A172 (cell line): Measurements from ENCODE around the gene PITPNC1. TPM values are rescaled to one million over a fixed set of nuclear protein-coding genes. Genes with fewer than 3 reads are reported as not detected.

Experiments
- DNase-seq: peaks from one replicate; pipeline ENCODE4 v3.0.0-alpha.2; 2015; ENCODE audit warnings: low spot score
- total RNA-seq: library from RNA; depleted of rRNA; stranded (reverse); fragments of >200 nt; shearing (Covaris generic); gene quantifications from 2 replicates; pipeline ENCODE4 v1.2.3, GENCODE V29; 2014

The PITPNC1 gene
- total RNA-seq, 1 experiment from 2014 or later, result 2.7 TPM

DNA sequence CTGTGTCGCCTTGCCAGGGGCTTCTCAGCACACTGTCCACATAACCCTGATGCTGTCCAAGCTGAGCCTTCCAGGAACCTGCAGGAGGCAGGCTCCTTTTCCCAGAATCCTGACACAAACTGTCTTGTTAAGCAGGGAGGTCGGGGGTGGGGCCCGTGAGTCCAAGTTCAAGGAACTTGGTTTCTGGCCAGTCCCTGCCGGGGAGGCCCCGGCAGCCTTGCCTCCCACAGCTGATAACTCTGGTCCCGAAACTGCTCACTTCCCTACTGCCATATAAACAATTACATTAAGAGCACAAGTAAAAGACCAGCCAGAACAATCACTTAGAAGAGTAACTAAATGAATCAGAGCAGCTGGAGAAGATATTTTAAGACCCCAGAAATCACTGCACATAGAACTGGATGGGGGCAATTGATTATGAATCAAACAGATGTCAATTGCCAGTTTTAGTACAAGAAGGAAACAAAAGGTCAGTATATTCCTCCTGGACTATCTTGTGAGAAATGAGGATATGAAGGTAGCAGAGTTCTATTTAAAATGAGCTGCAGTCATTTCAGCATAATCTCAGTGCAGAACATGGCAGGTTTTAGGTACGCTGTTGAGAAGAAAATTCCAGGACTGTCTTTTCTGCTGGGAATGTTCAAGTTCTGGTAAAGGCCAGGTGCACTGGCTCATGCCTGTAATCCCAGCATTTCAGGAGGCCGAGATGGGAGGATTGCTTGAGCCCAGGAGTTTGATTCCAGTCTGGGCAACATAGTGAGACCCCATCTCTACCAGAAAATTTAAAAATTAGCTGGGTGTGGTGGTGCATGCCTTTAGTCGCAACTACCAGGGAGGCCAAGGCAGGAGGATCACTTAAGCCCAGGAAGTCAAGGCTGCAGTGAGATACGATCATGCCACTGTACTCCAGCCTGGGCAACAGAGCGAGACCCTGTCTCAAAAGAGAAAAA is 169.8 kb downstream of the PITPNC1 start:
- peak; percentile 6 for DNase-seq

DNA sequence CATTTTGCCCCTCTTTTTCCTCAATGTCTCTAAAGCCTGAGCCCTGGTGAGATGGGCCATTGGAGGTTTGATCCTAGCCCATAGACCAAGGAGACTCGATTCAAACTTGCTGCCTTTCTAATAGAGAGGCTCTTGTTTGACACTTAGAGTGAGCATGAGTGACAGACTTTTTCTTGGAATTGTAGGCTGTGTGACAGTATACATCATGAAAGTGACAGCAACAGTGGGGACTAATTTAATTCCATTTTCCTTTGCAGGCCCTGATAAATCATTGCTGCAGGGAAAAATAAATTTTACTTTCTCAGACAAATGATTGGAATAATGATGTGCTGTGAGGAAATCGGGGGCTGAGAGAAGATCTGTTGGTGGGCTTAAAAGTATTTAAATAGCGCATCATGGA is 171.6 kb downstream of the PITPNC1 start:
- no peak for DNase-seq

DNA sequence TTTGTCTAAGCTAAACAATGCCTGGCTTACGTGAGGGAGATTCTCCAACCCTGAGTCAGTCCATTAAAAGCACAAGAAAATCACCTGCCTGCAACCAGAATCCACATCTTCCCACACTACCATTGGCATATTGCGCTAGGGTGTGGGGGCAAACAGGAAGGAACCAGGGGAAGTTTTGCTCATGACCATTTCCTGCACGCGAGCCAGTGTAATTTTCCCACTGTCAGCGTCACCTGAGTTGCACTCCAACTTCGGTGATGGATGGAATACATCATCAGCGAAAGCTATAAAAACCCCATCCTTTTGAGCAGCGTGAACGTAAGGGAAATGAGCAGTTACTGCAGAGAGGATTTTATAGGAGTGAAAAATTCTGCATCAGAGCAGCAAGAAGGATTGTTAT is 172.7 kb downstream of the PITPNC1 start:
- no peak for DNase-seq

DNA sequence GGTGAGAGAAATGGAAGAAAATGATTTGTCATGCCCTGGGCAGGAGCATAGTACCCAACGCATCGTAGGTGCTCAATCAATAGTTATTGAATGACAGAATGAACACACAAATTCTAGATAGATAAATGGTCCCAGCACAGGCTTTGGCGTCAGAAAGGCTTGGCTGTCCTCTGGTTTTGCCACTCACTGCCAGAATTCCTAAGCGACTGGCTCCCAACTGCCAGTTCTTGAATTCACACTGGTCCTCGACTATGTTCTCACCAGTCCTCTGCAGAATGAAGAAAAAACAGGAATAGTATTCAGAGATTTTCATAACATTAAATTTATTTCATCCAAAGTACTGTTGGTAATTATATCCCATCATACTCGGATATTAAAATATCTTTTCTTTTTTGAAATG is 177.6 kb downstream of the PITPNC1 start:
- DNase-seq, result no peak

DNA sequence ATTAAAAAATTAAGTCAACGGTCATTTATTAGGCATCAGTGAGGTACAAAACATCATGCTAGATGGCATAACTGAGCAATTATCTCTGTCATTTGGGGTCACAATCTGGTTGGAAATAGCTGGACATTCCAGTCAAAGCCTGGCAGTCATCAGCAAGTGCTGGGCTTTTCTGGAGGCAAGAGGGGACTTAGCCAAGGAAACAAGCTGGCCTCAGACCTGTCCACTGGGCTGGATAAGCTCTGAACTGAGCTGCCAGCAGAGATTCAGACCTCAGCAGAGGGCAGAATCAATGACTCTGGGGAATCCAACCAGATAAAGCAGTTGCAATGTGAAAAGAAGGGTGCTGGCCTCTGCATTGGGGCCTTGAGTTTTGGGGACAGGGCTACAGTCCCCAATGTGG is 178.8 kb downstream of the PITPNC1 start:
- no peak for DNase-seq

DNA sequence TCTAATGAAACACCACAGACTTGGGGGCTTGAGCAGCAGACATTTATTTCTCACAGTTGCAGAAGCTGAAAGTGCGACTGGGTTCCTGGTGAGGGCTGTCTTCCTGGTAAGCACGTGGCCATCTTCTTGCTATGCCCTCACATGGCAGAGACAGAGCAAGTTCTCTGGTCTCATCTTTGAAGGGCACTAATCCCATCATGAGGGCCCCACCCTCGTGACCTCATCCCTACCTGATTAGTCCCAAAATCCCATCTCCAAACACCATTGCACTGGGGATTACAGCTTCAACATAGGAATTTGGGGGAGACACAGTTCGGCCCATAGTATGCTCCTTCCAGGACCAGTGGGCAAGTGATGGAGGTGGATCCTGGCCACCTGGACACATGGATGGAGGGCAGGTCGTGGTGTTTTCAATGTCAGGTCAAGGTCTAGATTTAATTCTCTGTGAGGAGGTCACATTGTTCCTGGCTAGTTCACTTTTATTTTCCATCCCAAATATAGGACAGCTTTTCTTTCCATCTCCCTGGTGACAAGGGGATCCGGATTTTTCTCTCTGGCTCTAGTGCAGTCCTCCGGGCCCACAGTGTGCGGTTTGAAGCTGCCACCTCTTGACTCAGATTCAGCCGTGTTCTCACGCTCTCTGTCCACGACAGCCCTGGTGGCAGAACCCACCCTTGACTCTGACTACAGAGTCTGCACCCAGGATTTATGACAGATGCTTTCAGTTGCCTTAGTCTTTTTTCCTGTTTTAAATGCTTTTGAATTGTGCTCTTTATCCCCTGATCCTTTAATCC is 180.2 kb downstream of the PITPNC1 start:
- no peak for DNase-seq

DNA sequence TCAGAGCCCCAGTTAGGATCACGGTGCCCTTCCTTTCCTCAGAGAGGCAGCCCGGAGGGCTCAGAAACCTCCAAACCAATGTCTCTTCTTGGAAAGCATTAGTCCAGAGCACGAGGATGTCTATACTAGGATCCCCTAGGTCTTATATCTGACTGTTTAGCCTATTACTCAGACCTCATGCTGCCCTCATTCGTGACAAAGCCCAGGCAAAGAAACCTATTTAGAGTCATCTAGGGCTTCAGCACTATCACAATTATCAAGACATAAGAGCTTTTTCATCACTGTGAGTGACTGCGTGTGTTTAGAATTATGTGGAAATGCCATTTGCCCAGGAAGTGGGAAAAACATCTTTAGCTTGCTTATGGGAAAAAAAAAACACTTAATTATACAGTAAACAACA is 180.8 kb downstream of the PITPNC1 start:
- DNase-seq, result no peak

DNA sequence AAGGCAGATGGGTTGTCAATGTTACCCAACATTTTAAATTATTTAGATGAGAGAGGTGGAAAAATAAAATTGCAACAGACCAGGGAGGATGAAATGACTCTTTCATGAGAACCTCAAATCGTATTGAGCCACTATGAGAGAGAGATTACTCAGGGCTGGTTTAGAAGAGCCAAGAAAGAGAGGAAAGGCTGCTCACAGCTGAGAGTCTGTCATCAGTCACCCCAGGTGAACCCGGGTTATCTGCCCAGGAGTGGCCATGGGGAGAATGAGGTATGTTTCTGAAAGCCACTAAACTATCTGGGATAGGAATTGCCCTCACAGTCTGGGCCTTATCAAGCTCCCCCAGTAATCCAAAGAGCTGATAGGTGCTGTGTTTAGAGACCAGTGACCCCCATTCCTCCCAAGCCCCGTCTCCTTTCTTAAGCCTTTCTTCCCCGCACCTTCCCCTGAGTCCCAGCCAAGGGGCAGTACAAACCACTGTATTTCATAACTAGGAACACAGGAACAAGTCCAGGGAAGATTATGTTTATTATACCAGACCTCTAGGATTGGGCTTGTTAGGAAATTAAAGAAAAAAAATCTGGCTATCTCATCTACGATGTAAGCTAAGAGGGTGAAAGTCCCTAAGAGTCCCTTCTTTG is 181.8 kb downstream of the PITPNC1 start:
- DNase-seq, result no peak

DNA sequence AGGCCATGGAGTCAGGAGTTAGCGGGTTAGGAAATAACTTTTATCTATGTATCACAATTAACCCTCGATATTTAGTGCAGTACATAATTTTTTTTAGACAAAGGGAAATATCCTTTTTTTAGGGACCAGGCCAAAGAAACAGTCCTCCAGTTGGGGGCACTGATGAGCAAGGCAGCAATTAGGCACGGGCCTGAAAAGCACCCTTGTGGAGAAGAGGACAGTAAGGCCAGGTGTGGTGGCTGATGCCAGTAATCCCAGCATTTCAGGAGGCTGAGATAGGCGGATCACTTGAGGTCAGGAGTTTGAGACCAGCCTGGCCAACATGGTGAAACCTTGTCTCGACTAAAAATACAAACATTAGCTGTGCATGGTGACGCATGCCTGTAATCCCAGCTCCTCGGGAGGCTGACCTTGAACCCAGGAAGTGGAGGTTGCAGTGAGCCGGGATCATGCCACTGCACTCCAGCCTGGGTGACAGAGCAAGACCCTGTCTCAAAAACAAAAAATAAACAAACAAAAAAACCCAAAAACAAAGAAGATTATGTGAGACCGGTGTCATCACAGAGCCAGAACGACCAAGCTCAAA is 182.4 kb downstream of the PITPNC1 start:
- no peak for DNase-seq

DNA sequence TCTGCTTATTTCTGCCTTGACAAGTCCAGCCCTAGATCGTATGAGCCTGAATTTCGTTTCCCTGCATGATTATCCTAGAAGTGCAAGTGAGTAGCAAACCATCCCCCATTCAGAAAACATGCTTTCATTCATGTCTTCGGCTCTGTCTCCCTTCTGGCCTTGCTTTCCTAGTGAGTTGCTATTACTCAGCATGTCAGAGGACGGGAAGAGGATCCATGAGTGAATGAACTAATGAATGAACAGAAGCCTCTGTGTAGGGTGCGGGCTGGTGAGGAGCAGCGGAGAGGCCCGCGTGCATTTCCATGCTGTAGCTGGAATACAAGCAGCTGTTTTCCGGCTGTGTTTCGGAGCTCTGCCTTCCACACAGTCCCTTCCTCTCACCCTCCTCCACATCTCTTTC is 184.9 kb downstream of the PITPNC1 start:
- no peak for DNase-seq

DNA sequence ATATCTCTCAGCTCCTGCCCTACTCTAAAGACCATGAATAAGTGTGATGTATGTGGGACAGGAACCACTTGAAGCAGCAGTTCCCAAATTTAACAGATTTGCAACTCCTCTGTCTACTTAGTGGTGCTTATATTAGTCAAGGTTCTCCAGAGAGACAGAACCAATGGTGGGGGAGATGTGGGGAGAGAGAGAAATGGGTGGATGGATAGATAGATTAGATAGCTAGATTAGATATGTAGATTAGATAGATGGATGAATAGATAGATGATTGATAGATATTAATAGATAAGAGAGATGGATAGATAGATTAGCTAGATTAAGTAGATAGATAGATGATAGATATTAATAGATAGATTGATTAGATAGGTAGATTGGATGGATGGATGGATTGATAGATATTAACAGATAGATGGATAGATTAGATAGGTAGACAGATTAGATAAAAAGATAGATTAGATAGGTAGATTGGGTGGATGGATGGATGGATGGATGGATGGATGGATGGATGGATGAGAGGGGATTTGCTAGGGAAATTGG is 186.7 kb downstream of the PITPNC1 start:
- no peak for DNase-seq

DNA sequence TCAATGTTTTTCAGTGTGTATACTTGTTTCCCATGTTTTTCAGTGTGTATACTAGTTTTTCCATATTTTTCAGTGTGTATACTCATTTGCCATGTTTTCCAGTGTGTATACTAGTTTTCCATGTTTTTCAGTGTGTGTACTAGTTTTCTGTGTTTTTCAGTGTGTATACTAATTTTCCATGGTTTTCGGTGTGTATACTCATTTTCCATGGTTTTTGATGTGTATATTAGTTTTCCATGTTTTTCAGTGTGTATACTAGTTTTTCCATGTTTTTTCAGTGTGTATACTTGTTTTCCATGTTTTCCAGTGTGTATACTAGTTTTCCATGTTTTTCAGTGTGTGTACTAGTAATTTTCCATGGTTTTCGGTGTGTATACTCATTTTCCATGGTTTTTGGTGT is 188.0 kb downstream of the PITPNC1 start:
- no peak for DNase-seq

DNA sequence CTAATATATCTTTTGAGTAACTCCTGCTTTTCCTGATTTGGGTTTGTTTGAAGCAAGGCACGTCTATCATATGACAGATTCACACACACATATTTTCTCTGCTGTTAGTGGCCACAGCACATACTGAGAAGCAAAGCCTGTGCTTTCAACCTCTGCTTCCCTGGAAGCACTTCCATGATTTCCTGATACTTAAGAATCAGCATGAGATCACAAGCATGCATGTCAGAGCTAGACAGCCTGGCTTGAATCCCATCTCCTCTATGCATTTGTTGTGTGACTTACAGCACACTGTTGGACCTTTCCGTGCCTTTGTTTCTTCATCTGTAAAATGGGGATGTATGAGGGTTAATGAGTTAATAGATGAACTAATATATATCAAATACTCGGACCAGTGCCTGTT is 189.6 kb downstream of the PITPNC1 start:
- DNase-seq, result no peak

DNA sequence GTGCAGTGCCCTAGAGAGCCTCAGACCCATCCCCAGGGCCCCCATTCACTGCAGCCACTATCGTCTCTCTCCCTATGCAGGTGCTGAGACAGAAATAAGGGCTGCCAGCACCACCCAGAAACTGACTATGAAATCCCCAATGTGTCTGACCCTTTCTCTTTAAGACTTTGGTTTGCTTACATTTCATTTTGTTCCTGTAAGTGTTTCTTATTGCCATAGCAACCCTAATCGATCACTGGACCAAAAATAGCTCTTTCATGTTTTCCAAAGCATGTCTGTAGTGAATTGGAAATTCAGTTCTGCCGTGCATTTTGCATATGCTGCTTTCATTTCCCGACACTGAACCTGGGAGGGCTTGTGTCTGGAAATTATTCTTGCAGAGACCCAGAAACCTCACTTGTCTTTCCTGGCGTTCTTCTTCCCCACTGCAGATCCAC is 192.0 kb downstream of the PITPNC1 start:
- DNase-seq, result no peak

DNA sequence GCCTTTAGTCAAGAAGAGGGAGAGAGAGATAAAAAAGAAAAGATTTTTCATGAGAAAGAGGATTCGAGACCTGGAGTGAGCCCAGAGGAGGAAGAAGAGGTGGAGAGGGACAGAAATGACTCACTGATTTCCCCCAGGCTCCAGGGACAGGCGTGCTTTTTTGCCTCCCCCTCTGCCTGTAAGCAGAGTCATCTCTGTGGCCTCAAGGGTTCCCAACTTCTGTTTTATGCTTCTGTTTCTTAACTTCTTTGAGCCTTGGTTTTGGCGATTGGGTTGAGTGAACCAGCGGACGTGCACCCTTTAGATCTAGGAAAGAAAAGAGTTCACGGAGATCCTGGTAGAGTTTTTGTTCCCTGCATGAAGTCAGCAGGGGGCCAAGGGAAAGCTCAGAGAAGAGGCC is 192.8 kb downstream of the PITPNC1 start:
- DNase-seq, result no peak

DNA sequence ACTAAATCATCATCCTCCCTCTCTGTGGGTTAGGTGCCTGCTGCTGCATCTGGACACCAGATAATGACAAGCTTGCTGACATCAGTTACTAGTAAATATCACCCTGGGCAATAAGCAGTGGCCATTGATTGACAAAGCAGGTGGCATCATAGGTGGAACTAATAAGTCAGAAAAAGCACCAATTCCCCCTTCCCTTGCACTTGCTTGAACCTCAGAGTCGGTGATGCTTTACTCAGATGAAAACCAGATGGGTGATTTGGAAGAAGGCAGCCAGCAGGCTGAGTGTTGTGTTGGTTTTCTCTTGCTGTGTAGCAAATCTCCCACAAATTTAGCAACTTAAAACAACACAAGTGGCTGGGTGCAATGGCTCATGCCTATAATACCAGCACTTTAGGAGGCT is 193.7 kb downstream of the PITPNC1 start:
- DNase-seq, result no peak

DNA sequence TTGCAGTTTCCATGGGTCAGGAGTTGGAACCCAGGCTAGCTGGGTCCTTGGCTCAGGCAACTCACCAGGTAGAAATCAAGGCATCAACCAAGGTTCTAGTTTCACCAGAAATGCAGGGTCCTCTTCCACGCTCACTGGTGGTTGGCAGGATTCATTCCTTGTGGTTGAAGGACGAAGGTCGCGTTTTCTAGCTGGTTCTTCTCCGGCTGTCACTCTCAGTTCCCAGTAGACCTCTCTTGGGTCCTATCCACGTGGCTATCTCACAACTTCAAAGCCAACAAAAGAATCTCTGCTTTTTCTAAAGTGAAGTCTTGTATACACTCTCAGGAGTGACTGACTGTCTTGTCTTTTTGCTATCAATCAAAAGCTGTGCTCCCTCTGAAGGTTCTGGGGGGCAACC is 194.4 kb downstream of the PITPNC1 start:
- no peak for DNase-seq

DNA sequence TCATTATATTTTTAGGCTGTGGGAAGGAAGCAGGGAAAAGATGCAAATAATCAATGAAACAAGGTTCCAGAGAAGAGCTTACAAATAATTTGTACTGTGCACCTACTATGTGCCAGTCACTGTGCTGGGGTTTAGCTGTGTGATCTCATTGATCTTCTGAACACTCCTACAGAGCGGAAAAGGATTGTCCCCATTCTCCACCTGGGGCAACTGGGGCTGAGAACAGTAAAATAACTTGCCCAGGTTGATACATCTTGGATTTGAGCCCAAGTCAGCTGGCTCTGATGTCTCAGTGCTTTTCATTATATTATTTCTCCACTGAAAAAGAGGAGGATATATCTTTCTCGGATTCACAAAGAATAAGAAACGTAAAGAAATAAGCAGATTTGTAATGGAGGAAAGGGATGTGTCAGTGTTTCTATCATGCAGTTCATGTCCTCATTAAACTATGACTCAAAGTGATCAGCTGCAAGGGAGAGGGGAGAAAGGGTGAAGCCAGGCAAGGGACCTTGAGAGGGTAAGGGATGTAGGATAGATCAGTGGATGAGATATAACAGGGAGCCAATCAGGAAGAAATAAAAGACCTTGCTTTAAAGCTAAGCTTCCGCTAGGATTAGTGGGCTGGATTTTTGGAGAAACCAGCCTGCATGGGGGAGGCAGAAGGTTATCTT is 197.0 kb downstream of the PITPNC1 start:
- DNase-seq, result no peak

DNA sequence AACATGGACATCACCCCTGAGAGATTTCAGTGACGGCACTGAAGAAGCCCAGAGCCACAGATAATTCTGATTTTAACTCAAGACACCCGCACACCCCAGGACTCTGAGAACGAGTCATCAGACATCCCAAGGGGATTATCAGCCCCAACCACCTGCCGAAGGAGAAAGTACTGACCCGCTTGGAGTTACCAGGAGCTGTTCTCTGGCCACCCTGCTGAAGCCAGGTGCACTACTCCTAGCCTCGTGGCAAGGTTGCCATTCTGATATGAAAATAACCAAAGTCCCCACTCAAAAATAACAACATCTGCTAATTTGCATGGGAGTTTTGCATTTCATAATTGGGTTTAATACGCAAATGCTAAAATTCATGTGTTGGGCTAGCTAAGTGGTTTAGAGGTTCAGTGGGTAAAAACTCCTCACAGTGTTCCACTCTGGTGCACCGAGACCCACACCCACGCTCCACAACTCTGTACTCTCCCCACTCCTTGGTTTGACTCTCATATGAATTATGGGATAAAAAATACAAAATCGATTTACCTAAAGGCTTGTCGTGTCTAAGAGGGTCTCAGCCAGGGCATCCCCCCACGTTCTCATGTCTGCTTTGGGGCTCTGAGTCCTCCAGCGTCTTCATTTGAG is 197.7 kb downstream of the PITPNC1 start:
- DNase-seq, result no peak

DNA sequence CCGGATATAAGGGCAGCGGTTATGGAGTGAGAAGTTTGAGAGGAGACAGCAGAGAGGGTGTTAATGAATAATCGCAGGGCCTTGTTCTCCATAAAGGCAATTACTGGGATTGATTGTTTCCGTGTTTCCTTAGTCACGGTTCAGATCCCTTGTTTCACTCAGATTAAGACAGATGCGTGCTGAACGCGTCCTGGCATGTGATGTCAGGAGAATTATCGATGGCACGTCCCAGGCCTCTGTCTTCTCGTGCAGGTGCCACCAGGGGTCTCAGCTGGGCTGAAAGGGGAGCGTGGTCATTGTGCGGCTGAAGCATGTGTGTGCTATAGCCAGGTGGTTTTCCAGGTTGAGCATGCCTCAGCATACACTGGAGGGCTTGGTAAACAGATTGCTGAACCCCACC is 198.2 kb downstream of the PITPNC1 start:
- no peak for DNase-seq
